Heart left ventricle (tissue), 16 donors: ENCODE measurements around the gene BANF1. TPM values are rescaled to one million over a fixed set of nuclear protein-coding genes. Genes with fewer than 3 reads are reported as not detected.

Source experiments
- ATAC-seq, 4 donors: fragments of 200-7000 bp; cut with Tn5 transposase; one replicate each; pipeline ENCODE4 v1.9.1; 2020 to 2022; ENCODE audit warnings: moderate library complexity in 4 of 4, mild to moderate bottlenecking in 3 of 4, moderate number of reproducible peaks in 1 of 4
- DNase-seq, 5 donors: peaks; one replicate each; pipeline ENCODE4 v3.0.0-alpha.2; 2020
- H3K27ac ChIP-seq, 12 donors: fragments of 200-600 bp; sonication (generic) in 4 of 12; one replicate each; pipeline versions ENCODE4 v1.5.0 to v1.8.0; 2016 to 2022; ENCODE audit warnings: mild to moderate bottlenecking in 2 of 12
- H3K27me3 ChIP-seq, 9 donors: fragments of 200-600 bp; sonication (generic) in 2 of 9; one replicate each; pipeline versions ENCODE4 v1.5.1 to v1.8.0; 2016 to 2022; ENCODE audit warnings: mild to moderate bottlenecking in 3 of 9
- H3K36me3 ChIP-seq, 9 donors: fragments of 200-600 bp; sonication (generic) in 2 of 9; one replicate each; pipeline versions ENCODE4 v1.5.0 to v1.8.0; 2018 to 2022; ENCODE audit warnings: mild to moderate bottlenecking in 2 of 9
- H3K4me1 ChIP-seq, 12 donors: fragments of 200-600 bp; sonication (generic) in 4 of 12; one replicate each; pipeline versions ENCODE4 v1.5.0 to v1.8.0; 2016 to 2022; ENCODE audit warnings: mild to moderate bottlenecking in 3 of 12
- H3K4me3 ChIP-seq, 12 donors: fragments of 200-600 bp; sonication (generic) in 4 of 12; one replicate each; pipeline versions ENCODE4 v1.5.0 to v1.8.0; 2017 to 2022; ENCODE audit warnings: mild to moderate bottlenecking in 9 of 12, moderate library complexity in 4 of 12
- H3K9me3 ChIP-seq, 12 donors: fragments of 200-600 bp; sonication (generic) in 4 of 12; one replicate each; pipeline versions ENCODE4 v1.5.0 to v1.8.0; 2016 to 2022; ENCODE audit warnings: mild to moderate bottlenecking in 1 of 12
- POLR2A ChIP-seq, 2 donors: fragments of 450-650 bp; IDR thresholded peaks; one replicate each; pipeline ENCODE4 v1.6.1; 2017; ENCODE audit warnings: antibody characterized with exemption in 2 of 2, mild to moderate bottlenecking in 2 of 2, moderate library complexity in 2 of 2
- WGBS, 4 donors: extraction: QIAGEN DNeasy Blood & Tissue Kit in 2 of 4; methylation state at CpG; one replicate each; pipeline versions ENCODE4 v1.1.5 to v1.1.7; 2013 to 2018; 5-methylcytosine and 5-hydroxymethylcytosine counted together
- intact Hi-C, 10 donors: fragments of 100-400 bp; cut with DNase I; formaldehyde crosslinking; loops; one replicate each; pipeline versions ENCODE4 v1.11.1 to v1.14.2; 2022
- polyA plus RNA-seq, 2 donors: library from polyadenylated mRNA; stranded (reverse); fragments of 200-250 nt; gene quantifications; one replicate each; pipeline ENCODE4 v1.2.3, GENCODE V29; 2013
- total RNA-seq, 9 donors: library from RNA; depleted of rRNA in 2 of 9; stranded (reverse); fragments of >200 nt in 2 of 9; fragmentation: NEBNext Ultra II Directional in 3 of 9; extraction: Animal tissue kit (Norgen Biotek cat#: 25700) in 3 of 9; gene quantifications; one replicate each; pipeline versions ENCODE4 v1.1.0 to v1.2.4, GENCODE V29; 2016 to 2023
- TF ChIP-seq, protein P1 (sequence below), 12 donors: fragments of 200-600 bp; sonication (generic) in 4 of 12; IDR thresholded peaks; one replicate each; pipeline versions ENCODE4 v1.5.0 to v1.8.0; 2018 to 2022; ENCODE audit warnings: antibody characterized with exemption in 12 of 12, mild to moderate bottlenecking in 5 of 12
- donor health status: ischemic (EF 13 %, LVEDD 7.1; RV severe dilation, severe dysfunction).
- donor health status: healthy with polysubstance abuse.
- donor health status: DM: no; HTN: yes; CAD: no.
- donor health status: DM: no; HTN: no; CAD: no.
- donor health status: ischemic (EF 25% LVEDD 6.9; RV normal size, moderate dysfunction).
- donor health status: ischemic (EF 25% LVEDD 5.7; RV mildly dilated, moderate dysfunction).
- donor health status: healthy.
- donor health status: DM: yes; HTN: yes; CAD: no.
- donor health status: ischemic (EF 35%, LVEDD 5.7; RV mildly dilated, moderate dysfunction).
- donor health status: nonischemic (EF 11% LVEDD 7.7; RV severe dilation, severe dysfunction).
- donor health status: DM: yes; HTN: yes; CAD: no.
- donor health status: PGD.
- donor health status: ischemic (EF 29% LVEDD 5.4; RV normal size, mild dysfunction).
- donor health status: nonischemic (EF 23%, LVEDD 6.1; RV moderate dilation, normal function).

BANF1 gene
- total and polyA plus RNA-seq, 11 donors, result 68.7 to 345 (median 199) TPM

DNA sequence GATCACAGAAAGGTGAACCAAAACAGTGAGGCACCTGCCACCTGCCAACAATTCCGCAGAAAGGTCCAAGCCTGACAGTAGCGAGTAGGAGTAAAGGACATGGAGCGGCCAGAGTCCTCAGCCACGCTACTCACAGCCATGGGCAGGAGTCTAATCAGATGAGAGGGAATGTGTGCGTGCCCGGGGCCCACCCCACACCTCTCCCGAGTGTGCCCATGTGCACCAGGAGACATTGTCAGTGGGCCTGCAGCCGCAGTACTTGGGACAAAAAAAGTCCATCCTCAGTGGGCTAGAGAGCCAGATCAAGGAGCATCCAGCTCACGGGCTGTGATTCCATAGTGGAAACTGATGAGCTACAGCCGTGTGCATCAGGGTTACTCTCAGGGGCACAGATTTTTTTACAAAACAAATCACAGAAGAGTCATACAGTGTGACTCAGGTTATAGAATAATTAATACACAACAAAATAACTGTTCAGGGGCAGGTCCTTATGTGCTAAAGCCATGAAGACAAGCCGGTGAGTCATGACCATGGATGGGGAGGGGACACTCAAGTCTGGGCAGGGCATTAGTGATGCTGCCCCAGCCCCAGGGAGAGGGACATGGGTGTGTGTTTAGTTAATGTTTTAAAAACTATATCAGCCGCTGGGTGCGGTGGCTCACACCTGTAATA lies 28.7 kb upstream of the BANF1 start:
- intact Hi-C loops, result no loop called here
- Histone ChIP-seq H3K9me3 (no peaks in the 10 kb centered on the region), H3K36me3 (peaks cover 0 to 80% (median 64%) of the 10 kb centered on the region in 9 donors), H3K4me1 (no peaks in the 10 kb centered on the region), H3K27ac (no peak overlapping the region), H3K4me3 (no peak overlapping the region), H3K27me3 (no peaks in the 10 kb centered on the region)
- WGBS, 4 donors, result 87 to 96% (median 94%) methylated on average over 8 to 13 of the region's 13 CpGs
- ATAC-seq (no peak), DNase-seq (no peak)
- no peak for TF ChIP-seq POLR2A (IDR thresholded peaks at IDR 0.05)
- TF ChIP-seq, protein P1, sequence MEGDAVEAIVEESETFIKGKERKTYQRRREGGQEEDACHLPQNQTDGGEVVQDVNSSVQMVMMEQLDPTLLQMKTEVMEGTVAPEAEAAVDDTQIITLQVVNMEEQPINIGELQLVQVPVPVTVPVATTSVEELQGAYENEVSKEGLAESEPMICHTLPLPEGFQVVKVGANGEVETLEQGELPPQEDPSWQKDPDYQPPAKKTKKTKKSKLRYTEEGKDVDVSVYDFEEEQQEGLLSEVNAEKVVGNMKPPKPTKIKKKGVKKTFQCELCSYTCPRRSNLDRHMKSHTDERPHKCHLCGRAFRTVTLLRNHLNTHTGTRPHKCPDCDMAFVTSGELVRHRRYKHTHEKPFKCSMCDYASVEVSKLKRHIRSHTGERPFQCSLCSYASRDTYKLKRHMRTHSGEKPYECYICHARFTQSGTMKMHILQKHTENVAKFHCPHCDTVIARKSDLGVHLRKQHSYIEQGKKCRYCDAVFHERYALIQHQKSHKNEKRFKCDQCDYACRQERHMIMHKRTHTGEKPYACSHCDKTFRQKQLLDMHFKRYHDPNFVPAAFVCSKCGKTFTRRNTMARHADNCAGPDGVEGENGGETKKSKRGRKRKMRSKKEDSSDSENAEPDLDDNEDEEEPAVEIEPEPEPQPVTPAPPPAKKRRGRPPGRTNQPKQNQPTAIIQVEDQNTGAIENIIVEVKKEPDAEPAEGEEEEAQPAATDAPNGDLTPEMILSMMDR (IDR thresholded peaks at IDR 0.05), result no peak

DNA sequence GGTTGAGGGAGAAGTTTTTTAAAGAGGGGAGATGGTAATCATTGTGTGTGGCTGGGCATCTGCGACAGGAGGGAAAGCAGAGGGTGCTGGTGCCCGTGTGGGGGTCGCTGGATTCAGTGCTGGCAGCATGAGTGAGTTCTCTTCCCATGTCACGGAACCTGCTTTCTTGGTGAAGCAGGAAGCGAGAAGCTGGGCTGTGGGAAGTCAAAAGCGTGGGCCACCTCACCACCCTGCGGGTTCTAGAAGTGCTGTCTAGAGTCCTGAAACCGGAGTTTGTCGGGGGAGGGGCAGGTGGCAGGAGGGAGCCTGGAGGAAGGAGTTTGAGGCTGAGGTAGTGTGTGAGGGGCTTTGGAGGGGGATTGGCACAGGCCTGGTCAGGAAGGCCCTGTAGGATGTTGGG lies 26.5 kb upstream of the BANF1 start:
- no peaks in the 10 kb centered on the region for H3K27me3 ChIP-seq
- DNase-seq (no peak), ATAC-seq (no peak)
- no peaks in the 10 kb centered on the region for H3K9me3 ChIP-seq
- WGBS, 4 donors, result 92 to 97% (median 94%) methylated on average over 9 of the region's 9 CpGs
- no peaks in the 10 kb centered on the region for H3K4me1 ChIP-seq
- no peak overlapping the region for H3K4me3 ChIP-seq
- intact Hi-C loops, result no loop called here
- peaks cover 0 to 77% (median 58%) of the 10 kb centered on the region in 9 donors for H3K36me3 ChIP-seq
- TF ChIP-seq, protein P1 (IDR thresholded peaks at IDR 0.05), result no peak
- TF ChIP-seq POLR2A (IDR thresholded peaks at IDR 0.05), result no peak
- no peak overlapping the region for H3K27ac ChIP-seq

DNA sequence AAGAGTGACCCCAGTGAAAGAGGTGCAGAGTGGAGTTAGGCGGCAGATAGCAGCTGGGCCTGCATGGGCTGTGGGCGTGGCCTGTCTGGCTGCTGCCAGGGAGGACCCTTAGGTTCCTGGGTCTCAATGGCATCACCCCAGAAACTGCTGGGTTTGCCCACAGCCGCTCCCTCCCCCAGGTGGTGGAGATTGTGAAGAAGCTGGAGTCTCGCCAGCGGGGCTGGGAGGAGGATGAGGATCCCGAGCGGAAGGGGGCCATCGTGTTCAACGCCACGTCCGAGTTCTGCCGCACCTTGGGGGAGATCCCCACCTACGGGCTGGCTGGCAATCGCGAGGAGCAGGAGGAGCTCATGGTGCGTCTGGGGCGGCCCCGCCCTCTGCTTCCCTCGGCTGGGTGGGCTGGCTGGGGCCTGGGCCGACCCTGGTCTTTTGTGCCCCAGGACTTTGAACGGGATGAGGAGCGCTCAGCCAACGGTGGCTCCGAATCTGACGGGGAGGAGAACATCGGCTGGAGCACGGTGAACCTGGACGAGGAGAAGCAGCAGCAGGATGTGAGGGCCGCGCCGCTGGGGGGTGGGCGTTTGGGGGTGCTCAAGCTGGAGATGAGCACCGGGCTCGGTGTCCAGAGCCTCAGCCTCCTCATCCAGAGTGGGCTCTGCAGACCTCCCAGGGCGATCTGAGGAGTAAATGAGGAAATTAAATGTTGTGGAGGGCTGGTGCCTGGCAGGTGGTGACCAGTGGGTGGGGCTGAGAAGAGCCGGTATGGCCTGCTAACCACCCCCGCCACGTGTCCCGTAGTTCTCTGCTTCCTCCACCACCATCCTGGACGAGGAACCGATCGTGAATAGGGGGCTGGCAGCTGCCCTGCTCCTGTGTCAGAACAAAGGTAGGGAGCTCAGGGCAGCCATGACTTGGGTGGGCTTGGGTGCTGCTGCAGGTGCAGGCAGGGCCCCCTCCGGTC lies 25.8 kb upstream of the BANF1 start:
- Histone ChIP-seq H3K4me1 (no peaks in the 10 kb centered on the region), H3K27me3 (no peaks in the 10 kb centered on the region), H3K9me3 (no peaks in the 10 kb centered on the region), H3K27ac (no peak overlapping the region), H3K36me3 (peaks cover 0 to 77% (median 58%) of the 10 kb centered on the region in 9 donors), H3K4me3 (no peak overlapping the region)
- no peak for TF ChIP-seq POLR2A (IDR thresholded peaks at IDR 0.05)
- TF ChIP-seq, protein P1 (IDR thresholded peaks at IDR 0.05), result no peak
- intact Hi-C loops, result no loop called here
- DNase-seq (no peak), ATAC-seq (no peak)
- 82 to 87% (median 86%) methylated on average over 32 to 43 of the region's 43 CpGs for WGBS, 4 donors
